Amniotic epithelial cell (primary cell): ENCODE measurements around the gene BTBD1.
"Not testable (repeated sequence)": the region's sequence is repeated elsewhere in the genome, so short reads cannot be mapped to it uniquely, and the experiment has no call there.

Source experiments
- DNase-seq: peaks from one replicate; pipeline ENCODE4 v3.0.0-alpha.2; 2010; ENCODE audit warnings: low read depth

Gene BTBD1

DNA sequence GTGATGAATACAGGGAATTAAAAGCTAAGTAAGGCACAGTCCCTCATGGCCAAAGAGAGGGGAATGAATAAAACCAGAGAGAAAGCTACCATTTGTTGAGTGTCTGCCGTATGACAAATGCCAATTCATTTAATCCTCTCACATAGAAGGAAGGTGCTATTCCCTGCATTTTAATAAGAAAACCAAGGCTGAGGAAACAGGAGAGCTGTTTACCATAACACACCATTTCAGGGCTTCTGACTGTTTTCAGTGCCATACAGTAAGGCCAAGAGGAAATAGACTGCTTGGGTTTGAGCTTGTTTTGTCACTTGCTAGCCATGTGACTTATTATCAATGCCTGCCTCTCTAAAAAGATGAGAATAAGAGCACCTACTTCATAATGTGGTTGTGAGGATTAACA lies 10.1 kb downstream of the BTBD1 start:
- DNase-seq = no peak

DNA sequence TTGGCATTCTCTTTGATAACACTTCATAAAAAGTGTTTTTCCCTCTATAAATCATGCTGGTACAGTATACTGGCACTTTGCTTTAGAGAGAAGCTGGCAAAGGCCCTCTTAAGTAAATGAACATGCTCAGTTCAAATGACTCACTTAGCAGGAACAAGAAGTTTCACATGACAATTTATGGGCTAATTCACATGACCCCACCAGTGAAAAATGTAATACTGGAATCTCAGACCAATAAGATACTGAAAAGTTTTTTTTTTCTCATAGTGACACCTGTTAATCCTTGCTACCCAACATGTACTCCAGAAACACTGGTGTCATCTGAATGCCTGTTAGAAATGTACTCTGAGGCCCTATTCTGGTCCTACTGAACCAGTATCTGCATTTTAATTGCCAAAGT lies 13.9 kb downstream of the BTBD1 start:
- DNase-seq = peak; percentile 75

DNA sequence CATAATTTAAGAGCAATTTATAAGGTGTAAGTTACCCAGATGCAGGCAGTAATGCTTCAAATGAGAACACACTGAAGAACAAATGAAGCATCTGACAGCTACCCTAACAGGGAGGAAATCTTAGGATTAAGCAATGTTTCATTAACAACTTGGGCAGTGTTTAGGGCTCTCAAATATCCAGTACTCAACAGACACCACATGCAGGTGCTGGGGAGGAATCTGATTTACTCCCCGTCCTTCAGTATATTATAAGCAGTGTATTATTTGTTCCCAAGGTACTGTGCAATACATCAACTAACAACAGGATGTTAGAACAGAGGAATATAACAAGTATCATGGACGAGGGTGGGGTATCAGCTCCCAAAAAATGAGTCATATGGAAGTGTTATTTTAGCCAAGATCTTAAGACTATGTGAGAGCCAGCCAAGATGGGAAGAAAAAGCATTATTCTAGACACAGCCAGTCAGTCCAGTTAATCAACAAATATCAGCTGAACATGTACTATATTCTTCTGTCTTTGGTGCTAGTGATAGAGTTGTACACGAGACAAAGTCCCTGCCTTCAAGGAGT lies 20.4 kb downstream of the BTBD1 start:
- DNase-seq = peak; percentile 22

DNA sequence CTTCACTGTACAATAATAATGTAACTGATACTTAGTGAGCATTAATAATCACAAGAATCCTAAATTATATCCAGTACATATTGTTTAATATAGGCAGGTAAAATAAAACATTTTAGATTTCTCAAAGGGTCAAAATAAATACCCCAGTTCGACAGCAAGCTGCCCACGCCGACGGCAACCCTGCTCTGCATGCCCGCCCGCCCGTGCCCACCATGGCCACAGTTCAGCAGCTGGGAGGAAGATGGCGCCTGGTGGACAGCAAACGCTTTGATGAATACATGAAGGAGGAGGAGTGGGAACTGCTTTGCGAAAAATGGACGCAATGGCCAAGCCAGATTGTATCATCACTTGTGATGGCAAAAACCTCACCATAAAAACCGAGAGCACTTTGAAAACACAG lies 22.9 kb downstream of the BTBD1 start:
- no peak for DNase-seq

DNA sequence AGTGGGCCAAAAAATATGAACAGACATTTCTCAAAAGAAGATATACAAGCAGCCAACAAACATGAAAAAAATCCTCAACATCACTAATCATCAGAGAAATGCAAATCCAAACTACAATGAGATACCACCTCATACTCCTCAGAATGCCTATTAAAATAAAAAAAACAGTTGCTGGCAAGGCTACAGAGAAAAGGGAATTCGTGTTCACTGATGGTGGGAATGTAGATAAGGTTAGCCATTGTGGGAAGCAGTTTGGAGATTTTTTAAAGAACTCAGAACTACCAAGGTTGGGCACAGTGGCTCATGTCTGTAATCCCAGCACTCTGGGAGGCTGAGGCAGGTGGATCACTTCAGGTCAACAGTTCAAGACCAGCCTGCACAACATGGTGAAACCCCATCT lies 27.8 kb downstream of the BTBD1 start:
- no peak for DNase-seq

DNA sequence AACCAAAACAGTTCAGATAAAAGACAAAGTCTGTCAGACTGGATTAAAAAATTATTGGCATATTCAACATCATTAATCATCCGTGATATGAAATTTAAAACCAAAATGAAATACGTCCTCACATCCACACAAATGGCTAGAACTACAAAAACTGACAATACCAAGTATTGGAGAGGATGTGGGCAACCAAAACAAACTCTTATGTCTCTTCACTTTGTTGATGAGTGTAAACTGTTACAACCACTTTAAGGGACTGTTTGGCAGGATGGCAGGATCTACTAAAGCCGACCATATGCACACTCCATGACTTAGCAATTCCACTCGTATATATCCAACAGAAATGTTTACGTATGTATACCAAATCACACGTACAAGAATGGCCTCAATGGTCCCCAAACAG lies 30.8 kb downstream of the BTBD1 start:
- no peak for DNase-seq

DNA sequence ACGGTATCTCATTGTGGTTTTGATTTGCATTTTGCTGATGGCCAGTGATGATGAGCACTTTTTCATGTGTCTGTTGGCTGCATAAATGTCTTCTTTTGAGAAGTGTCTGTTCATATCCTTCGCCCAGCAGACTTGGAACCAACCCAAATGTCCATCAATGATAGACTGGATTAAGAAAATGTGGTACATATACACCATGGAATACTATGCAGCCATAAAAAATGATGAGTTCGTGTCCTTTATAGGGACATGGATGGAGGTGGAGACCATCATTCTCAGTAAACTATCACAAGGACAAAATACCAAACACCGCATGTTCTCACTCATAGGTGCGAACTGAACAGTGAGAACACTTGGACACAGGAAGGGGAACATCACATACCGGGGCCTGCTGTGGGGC lies 35.8 kb downstream of the BTBD1 start:
- DNase-seq = not testable (repeated sequence)

DNA sequence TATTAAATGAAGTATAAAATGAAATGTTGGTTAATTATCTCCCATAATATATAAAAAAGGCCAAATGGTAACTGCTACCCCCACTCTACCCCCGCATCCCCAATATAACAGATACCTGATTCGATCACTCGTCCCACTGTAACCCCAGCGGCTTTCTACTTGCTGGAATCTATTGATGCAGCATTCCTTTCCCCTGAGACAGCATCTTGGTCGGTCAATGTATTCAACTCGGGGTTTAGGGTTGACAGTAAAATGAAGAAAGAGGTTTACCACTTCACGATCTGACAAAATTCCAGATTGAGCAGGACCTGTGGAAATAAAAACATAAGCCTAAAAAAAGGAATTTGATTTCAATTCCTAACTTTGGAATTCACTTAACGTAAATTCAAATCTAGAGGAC lies 37.0 kb downstream of the BTBD1 start:
- peak; percentile 75 for DNase-seq

DNA sequence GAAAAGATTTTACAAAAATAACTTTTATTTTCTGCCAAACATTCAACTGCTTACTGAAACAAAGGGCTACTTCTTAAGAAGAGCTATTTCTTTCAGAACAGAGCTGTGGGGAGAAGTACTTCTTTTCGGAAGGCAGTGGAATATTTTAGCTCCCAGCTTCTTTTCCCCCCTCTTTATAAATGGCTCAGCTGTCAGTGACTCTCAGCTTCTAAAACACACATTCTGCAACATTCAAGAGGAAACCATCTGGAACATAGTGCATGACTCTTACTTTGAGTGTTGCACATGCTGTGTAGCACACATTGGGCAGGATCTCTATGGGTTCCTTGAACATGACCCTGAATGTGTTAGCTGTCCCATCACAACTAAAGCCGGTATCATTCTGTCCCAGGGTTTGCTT lies 48.6 kb downstream of the BTBD1 start:
- DNase-seq = no peak

DNA sequence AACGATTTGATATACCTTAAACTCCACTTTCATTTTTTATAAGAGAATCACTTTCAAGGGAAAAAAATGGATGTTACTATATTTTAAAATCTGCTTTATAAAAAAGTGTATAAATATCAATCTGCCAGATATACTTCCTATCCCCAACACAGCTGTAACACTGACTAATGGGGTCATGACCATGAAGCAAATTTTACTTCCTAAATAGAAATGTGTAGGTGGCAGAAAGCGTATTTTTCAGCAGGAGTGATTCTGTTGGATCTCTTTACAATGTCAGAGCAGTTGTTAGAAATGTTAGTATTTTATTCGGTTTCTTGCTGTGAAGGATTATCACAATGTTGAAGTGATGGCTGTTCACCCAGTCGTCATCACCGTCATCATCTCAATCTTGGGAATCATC lies 50.1 kb downstream of the BTBD1 start:
- DNase-seq = no peak

DNA sequence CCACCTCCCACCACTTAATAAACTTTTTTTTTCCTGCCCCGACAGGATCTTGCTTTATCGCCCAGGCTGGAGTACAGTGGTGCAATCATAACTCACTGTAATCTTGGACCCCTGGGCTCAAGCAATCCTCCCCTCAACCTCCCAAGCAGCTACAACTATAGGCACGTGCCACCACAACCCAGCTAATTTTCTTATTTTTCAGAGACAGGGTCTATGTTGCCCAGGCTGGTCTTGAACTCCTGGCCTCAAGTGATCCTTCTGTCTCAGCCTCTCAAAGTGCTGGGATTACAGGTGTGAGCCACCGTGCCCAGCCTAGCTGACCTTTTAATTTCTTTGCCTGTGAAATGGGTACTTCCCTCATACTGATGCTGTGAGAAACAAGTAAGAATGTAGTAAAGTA lies 51.7 kb downstream of the BTBD1 start:
- no peak for DNase-seq

DNA sequence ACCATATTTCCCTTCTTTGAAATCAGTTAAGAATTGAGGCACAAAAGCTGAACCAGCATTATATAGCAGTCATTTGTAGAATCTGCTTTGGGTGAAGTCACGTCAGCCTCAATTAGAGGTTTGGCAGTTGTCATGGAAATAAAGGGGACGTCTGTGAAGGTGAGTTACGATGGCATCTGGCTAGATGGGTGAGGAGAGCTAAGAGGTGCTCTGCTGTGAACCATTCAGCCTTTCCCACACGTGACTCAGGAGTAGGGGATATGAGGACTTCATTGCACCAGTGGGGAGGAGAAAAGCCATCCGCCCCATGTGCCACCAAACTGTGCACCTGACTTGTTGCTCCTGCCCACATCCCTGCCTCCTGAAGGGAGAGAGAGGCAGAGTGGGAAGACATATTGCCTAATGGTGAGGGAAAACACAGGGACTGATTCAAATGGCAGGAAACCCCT lies 52.8 kb downstream of the BTBD1 start:
- no peak for DNase-seq

DNA sequence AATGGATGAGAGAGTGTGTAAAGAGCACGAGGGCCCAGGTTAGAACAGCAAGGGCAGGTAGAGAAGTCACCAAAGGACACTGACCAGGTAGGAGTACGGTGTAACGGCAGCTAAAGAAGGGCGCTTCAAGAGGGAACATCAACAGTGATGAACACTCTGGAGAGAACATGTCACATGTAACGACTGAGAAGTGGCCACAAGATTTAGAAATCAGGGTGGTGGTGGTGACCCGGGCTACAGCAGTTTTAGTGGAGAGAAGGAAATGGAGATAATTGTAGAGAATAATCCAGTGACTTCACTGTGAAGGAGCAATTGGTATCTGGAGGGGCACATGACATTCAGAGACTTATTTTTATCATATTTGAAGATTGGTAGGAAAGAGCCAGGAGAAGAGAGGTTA lies 54.4 kb downstream of the BTBD1 start:
- no peak for DNase-seq

DNA sequence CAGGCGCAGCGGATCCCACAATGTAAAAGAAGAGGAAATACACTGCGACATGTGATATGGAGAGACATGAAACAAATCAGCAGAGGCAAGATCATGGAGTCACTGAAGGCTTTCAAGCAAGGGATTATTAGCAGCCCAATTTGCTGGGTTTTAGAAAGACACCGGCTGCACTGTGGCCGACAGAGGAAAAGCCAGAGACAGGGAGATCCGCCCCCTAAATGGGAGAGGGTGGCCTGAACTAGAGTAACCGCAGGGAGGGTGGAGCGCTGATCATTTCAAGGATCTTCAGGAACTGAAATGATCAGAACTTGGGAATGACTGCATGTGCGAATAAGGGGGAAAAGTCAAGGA lies 55.0 kb downstream of the BTBD1 start:
- DNase-seq = no peak

DNA sequence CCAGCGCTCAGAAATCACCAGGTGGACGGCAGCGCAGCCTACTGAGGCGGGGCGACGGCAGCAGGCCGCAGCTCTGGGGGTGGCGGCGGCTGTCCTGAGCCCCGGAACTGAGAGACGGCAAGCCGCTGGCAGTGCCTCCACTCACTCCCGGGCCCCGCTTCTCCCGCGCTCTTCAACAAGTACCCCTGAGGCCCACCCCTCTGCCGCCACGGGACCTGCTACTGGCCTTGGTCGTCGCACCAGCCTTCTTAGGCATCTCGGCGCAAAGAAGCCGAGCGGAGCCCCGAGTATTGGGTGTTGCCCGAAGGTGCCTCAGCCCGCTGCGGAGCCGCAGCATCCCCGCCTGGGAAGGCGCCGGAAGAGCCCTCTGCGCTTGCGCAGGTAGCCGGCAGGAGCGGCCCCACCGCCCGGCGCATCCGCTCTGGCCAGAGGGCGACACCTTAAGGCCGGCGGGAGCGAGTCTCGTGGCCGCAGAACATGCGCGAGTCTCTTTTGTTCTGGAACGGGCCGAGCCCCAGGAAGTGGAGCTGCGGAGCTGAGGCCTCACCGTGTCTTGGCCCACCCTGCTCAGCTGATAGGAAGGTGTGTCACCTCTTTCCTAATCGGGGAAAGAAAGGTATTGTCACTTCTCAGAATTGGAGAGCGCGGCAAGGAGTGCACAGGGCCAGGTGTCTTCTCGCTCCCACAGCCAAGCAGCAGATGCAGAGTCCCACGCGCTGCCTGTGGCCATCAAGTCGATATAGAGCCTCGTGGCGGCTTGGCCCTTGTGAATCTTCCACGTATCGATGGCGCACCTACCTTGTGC lies 55.6 kb downstream of the BTBD1 start, which contains the start of gene C15orf40:
Gene C15orf40, minus strand, starts transcription at position 369 of the 805 bp plus-strand sequence. Its CDS starts 32 bp downstream, at position 337.
- peak; percentile 85 for DNase-seq

DNA sequence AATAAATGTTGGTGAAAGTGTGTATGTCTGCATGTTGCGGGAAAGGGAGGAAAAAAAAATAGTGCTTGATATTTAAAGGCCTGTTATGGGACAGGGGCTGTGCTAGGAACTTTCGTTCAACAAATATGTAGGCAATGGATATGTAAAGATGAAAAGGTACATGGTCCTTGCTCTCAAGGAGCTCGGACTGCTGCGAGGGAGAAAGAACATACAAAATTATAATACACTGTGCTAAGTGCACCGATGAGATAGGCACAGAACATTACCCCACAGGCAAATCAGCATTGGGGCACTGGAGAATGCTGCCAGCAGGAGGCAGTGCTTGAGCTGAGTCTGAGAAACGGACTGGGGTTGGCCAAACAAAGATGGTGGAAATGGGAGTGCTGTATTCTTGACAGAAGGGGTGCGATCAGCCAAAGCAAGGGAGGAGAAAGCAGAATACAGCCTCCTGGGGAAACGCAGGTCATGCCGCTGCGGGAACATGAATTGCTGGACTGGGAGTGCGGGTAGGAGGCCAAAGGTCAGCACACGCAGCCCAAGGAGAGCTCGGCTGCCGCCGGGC lies 56.3 kb downstream of the BTBD1 start:
- peak; percentile 77 for DNase-seq

DNA sequence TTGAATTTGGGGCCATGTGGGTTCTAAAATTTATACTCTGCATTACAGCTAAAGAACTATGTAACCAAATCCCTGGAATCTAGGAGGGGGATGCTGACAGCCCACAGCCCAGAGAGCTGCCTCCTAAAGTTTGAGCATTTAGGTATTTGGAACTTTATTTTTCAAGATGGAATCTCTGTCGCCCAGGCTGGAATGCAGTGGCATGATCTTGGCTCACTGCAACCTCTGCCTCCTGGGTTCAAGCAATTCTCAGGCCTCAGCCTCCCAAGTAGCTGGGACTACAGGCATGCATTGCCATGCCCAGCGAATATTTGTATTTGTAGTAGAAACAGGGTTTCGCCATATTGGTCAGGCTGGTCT lies 66.4 kb downstream of the BTBD1 start:
- not testable (repeated sequence) for DNase-seq

DNA sequence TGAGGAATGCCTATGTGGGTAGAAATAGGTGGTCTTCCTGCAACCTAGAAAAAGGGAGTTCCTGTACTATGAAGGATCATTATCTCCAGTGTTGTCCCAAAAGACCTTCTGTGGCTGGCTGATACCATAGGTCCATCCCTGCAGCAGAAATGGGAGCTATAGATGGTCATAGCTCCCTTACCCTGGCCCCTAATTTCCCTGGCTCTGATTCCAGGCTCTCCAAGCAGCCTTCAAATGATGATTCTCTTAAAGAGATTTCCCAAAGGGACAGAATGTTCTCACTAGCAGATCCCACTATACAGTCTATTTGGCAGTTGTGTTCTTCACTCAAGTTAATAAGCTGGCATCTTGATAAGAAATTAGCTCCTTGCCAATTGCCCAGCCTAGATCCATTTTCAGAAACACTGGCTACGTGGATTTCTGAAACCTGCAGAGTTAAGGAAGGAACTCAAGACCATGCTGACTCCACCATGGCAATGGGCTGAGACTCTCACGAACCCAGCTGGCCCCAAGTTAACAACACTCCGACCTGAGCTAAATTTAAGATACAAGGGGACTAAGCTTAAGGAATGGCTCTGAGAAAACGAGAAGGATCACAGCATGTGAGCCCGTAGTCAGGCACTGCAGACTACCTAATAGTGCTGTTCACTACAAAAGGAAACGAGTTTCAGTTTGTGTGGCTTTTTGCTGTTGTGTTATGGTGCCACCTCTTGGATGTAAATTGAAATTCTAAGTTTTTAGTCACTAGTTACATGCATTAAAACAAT lies 67.0 kb downstream of the BTBD1 start:
- peak; percentile 64 for DNase-seq

DNA sequence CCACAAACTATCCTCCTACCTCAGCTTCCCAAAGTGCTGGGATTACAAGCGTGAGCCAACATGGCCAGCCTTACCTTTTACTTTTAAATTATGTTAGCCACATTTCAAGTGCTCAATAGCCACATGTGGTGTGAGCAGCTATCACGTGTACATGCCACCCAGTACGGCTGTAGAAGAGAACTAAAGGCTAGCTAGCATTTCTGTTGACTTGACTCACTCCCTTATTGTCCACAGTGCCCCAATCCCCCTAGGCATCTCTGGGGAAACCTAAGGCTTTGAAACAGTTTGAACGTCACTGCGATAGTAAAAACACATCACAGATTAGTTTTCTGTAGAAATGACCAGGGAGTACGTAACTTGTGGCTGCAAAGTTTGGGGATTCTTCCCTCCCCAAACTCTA lies 67.6 kb downstream of the BTBD1 start:
- DNase-seq = no peak

DNA sequence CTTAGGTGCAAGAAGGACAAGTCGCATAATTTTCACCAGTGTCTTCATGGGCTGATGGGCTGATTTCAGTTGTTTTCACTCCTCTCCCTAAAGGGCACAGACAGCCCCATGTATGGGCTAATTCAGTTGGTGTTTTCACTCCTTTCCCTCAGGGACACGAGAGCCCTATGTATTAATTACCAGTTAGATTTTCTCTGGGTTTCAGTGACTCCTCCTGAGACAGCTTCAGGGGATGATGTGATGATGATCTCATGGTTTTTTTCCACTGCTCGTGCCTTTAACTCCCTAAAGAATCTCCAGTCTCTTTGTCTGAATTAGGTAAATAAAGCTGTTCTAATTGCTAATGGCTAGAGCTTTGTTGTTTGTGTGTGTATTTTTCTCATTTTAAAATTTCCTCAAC lies 71.1 kb downstream of the BTBD1 start:
- DNase-seq = no peak

DNA sequence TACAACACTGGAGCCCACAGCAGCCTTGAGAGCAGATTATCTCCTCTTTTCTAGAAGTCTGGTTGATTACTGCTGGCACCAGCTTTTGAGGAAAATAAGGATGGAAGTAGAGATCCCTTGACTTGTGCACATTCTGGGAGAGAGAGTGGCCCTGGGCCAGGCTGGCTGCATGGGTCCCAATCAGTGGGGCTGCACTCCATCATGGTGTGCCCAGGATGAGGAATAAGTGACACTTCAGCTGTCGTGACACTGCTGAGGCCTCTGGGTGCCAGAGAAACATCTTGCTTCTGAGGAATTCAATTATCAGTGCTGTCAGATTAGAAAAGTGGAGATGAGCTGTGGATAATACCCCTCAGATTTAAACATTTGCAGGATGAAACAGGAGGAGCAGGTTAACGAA lies 72.0 kb downstream of the BTBD1 start:
- no peak for DNase-seq

DNA sequence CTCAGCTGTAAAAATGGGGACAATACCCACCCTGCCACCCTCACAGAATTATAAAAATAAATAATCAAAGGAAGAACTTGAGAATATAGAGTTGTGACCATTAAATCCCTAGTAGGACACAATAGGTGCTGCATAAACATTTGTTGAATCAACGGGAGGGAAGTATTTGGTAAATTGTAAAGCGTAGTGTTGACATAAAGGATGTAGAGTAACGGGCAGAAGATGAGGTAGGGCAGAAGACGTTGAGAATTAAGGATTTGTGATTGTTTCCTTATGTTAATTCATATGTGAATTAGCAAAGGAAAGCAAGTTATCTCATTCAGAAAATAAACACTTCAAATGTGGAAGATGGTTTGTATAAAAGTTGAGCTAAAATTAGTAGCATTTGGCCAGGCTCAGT lies 73.9 kb downstream of the BTBD1 start:
- DNase-seq = no peak

DNA sequence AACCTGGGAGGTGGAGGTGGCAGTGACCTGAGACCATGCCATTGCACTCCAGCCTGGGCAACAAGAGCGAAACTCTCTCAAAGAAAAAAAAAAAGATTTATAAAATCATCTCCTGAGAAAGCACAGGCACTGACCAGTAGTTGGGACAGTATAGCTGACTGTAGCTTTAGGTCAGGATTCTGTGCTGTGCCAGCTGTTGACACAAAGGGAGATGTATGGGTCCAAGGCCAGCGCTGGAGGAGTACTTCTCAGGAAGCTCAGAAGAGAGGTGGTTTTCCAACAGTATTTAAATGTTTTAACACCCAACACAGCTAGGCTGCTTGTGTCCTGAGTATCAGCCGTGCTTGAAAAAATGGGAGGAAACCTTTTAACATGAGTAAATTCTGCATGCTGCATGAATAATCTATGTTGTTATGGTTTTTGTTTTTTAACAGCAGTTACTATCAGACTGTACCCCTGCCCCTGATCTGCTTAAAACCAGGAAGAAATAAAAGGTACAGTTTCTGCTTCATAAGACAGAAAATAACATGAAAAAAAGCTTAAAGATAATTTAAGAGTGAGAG lies 74.5 kb downstream of the BTBD1 start:
- DNase-seq = no peak
